Left hindlimb (tissue), 1 donor: ENCODE measurements around the gene MRC1.

Experiments
- DNase-seq: peaks from one replicate; pipeline ENCODE4 v3.0.0-alpha.2; 2018

MRC1 gene

GRCh38 chr10:17808971-17809841 lies at the start of gene MRC1:
TSS of gene MRC1 (plus strand) at chr10:17809348. CDS start at chr10:17809466, 118 bp downstream.
- DNase-seq = no peak

- no peak for DNase-seq
Measured at GRCh38 chr10:17764142-17764541, 45.0 kb upstream of the MRC1 start.

GRCh38 chr10:17765602-17766001 lies 43.5 kb upstream of the MRC1 start:
- DNase-seq = no peak

GRCh38 chr10:17766731-17767130 lies 42.4 kb upstream of the MRC1 start:
- DNase-seq = no peak

DNA sequence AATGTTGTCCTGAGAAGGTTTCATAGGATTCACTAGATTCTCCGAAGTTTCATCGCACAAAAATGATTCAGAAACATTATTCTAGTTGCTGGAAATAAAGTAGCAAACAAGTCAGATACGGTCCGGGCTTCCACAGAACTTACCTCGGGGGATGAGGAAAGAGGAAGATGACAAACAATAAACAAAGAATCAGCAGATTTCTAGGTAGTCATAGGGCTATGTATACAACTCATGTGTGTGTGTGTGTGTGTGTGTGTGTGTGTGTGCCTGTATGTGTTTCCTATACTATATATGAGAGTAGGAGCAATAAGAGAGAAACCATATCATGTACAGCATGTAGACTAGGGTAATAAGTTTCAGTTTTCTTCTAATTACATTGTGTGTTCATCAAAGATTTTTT lies 40.7 kb upstream of the MRC1 start:
- no peak for DNase-seq

- no peak for DNase-seq
Measured at GRCh38 chr10:17768957-17769356, 40.2 kb upstream of the MRC1 start.

DNA sequence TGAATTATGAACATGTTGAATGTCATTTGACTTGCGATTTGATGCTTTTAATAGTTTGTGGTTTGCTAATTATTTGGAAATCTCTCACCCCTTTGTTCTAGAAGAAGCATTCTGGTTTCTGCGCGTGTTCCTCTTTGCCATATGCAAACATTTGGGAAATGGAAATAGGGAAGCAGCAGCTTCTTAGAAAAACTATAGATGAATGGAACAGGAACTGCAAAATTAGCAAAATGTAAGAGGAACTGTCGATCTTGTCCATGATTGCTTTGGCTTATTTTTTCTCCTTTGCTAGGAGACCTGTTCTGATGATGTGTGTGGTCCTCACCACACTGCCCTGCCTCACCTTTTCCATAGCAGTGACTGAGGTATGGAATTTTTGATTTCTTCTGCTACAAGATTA lies 38.1 kb upstream of the MRC1 start:
- no peak for DNase-seq

- DNase-seq = no peak
Measured at GRCh38 chr10:17779784-17780183, 29.4 kb upstream of the MRC1 start.

DNA sequence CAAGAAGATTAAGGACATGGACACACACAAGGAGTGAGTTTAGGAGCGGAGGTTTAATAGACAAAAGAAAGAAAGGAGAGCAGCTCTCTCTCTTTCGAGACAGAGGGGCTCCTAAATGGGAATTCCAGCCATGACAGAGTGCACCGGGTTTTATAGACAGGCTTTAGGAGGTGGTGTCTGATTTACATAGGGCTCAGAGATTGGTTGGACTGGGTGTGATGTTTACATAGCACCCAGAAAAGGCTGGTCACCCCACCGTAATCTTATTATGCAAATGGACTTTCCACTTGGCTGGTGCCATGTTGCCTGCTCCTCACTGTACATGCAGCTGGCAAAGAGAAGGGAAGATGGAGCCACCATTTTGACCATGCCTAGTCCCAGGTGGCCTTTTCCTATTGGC lies 28.4 kb upstream of the MRC1 start:
- DNase-seq = no peak

- DNase-seq = no peak
Measured at GRCh38 chr10:17781856-17782255, 27.3 kb upstream of the MRC1 start.

- no peak for DNase-seq
Measured at GRCh38 chr10:17782921-17783665, 26.1 kb upstream of the MRC1 start.

- no peak for DNase-seq
Measured at GRCh38 chr10:17783751-17784150, 25.4 kb upstream of the MRC1 start.

GRCh38 chr10:17784688-17785087 lies 24.5 kb upstream of the MRC1 start:
- DNase-seq = no peak

DNA sequence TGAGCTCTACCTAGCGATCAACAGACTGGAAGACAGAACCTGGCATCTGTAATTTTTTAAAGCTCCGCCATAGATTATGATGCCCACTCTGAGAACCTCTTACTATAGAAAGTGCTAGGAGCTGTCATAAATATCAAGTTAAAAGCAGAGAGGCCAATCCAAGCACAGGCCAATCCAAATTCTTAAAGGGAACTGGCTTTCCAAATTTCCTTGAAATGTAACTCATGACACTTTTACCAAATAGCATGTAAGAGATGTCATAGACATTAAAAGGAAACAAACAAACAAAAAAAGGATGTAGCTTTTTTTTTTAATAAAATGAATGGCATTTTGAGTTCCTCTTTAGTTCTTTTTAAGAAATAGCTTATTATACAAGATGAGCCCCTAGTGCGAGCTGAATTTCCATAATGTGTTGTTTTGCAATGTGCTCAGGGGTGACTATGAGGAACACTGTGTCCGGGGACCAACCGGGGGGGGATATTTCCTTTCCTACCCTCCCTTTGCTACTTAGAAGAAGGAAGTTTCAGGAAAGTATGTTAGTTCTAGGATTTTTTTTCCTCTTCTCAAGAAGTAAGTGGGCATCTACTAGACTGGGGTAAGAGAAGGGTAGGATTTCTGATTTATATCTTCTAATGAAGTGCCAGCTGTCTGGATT lies 23.7 kb upstream of the MRC1 start:
- no peak for DNase-seq

DNA sequence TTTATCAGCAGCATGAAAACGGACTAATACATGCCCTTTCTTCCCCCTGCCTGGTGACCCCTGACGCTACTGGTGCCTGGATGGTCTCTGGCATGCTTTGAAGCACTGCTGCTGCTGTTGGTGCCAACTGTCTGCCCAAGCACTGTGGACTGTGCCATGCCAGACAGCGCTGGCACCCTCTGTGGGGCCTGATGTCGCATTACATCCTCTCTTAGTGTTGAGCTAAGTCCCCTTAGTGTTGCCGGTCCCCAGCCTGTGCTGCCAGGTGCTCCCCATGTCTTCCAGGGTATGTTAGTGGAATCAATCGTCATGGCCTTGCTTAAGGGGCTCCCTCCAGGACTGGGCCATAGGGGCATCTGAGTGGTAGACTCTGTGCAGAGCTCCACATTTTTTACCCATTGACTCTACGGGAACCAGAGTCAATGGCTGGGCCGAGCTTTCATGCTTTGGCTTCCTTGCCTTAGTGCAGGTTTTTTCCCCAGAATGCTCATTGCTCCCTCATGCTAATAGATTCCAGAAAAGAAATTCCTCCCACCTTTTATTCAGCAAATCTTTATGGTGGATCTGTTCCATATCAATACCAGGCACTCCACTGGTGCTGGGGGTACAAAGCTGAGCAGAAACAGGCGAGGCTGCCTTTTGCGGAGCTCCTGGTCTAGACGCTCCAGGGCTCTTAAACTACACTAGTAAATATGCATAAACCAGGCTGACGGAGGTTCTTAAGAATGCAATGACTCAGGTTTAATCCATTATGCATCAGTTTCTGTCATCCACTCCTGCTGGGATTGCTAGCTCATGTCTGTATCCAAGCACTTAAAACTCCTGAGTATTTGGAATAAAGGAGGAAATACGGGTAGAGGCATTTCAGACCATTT lies 21.8 kb upstream of the MRC1 start:
- DNase-seq = no peak

GRCh38 chr10:17788646-17789045 lies 20.5 kb upstream of the MRC1 start:
- no peak for DNase-seq

DNA sequence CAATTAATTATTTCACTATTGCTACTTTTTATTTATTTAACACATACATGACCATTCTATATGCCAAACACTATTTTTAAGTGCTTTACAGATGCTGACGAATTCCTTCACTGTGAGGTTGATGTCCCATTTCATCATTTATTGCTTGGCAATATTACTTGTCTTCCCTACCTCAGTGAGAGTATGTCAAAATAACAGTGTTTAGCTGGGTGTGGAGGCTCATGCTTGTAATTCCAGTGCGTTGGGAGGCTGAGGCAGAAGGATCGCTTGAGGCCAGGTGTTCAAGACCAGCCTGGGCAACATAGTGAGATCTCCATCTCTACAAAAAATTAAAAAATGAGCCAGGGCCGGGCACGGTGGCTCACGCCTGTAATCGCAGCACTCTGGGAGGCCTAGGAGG lies 19.8 kb upstream of the MRC1 start:
- no peak for DNase-seq

DNA sequence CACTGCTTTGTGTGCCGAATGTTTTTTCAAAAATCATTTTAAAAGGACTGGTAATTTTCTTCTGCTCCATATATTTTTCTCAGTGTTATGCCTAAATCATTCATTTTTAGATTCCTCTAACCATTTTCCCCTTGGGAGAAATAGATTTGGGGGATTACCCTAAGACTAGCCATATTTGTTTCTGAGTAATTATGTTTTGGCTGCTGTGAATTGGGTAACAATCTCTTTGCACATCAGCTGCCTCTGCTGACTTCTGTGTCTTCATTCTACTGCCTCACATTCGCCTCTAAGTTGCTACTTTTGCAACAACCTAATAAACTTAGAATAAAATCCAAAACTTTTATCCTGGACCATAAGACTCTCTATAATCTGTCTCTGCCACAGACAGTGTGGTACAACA lies 18.5 kb upstream of the MRC1 start:
- DNase-seq = no peak

GRCh38 chr10:17792991-17793390 lies 16.2 kb upstream of the MRC1 start:
- no peak for DNase-seq

GRCh38 chr10:17793823-17794644 lies 15.1 kb upstream of the MRC1 start:
- DNase-seq = no peak

DNA sequence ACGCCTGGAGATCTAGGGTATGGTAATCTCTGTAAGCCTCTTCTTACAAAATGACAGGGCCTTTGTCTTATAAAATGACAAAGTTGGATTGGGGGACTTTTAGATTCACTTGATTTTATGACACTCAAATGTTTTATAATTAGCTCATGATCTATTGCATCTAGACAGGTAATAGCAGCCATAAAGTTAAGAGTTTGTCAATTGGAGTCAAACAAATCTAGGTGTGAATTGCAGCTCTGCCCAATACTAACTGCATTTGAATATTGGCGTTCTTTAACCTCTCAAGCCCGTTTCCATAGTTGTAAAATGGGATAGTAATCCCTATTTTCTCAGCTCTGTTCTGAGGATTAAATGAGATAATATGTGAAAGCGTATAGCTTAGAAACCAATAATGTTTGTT lies 14.1 kb upstream of the MRC1 start:
- DNase-seq = no peak
